MCF 10A (cell line): ENCODE results near the gene TNFRSF4. TPM values are rescaled to one million over a fixed set of nuclear protein-coding genes. Genes with fewer than 3 reads are reported as not detected.
A peak's percentile ranks its signal among the peaks of the same experiment; 100 is the strongest.

ENCODE experiments used
- BruUV-seq: library from RNA; stranded (reverse); fragments of 400-500 nt; replicated peaks from 2 replicates; lab custom pipeline; 2021; lab: Mats Ljungman, UMichigan
- CTCF ChIA-PET: fragments of 300-600 bp; sonication (Branson Sonifier 250); formaldehyde crosslinking; extraction: SDS; loops from one replicate; lab custom pipeline; 2021; ENCODE audit warnings: antibody characterized with exemption, inconsistent platforms; lab: Yijun Ruan, JAX
- POLR2A ChIA-PET: fragments of 300-600, 350-650 bp; sonication (Branson Sonifier 250); formaldehyde crosslinking; extraction: SDS; loops from one replicate; lab custom pipeline; 2020; ENCODE audit warnings: antibody characterized with exemption, inconsistent platforms; lab: Yijun Ruan, JAX
- DNase-seq: peaks from one replicate; pipeline ENCODE4 v3.0.0-alpha.2; 2018; ENCODE audit not compliant: unreplicated experiment
- H3K27ac Mint-ChIP-seq: one replicate; pipeline ENCODE4 v1.8.0; 2022; ENCODE audit warnings: mild to moderate bottlenecking, low read depth, mixed read lengths; ENCODE audit not compliant: unreplicated experiment
- H3K27me3 Mint-ChIP-seq: one replicate; pipeline ENCODE4 v1.8.0; 2022; ENCODE audit warnings: mixed read lengths; ENCODE audit not compliant: insufficient read depth, unreplicated experiment
- H3K36me3 Mint-ChIP-seq: one replicate; pipeline ENCODE4 v1.8.0; 2022; ENCODE audit warnings: mild to moderate bottlenecking, moderate library complexity, mixed read lengths; ENCODE audit not compliant: insufficient read depth, unreplicated experiment
- H3K4me1 Mint-ChIP-seq: one replicate; pipeline ENCODE4 v1.8.0; 2022; ENCODE audit warnings: mixed read lengths; ENCODE audit not compliant: insufficient read depth, unreplicated experiment
- H3K4me3 Mint-ChIP-seq: one replicate; pipeline ENCODE4 v1.8.0; 2022; ENCODE audit warnings: mild to moderate bottlenecking, moderate library complexity, mixed read lengths; ENCODE audit not compliant: unreplicated experiment
- H3K9me3 Mint-ChIP-seq: one replicate; pipeline ENCODE4 v1.8.0; 2022; ENCODE audit warnings: mixed read lengths; ENCODE audit not compliant: unreplicated experiment
- intact Hi-C: fragments of 100-400 bp; cut with micrococcal nuclease; formaldehyde crosslinking; loops from 2 replicates; pipeline ENCODE4 v1.14.1; 2022
- total RNA-seq: library from RNA; stranded (reverse); gene quantifications from 2 replicates; pipeline ENCODE4 v1.2.3, GENCODE V29; 2022
- TF ChIP-seq, protein P1 (sequence below): fragments of 200-600 bp; IDR thresholded peaks from one replicate; pipeline ENCODE4 v1.8.0; 2022; ENCODE audit warnings: antibody characterized with exemption, mild to moderate bottlenecking; ENCODE audit not compliant: unreplicated experiment

Gene TNFRSF4
- total RNA-seq, 1 experiment from 2014 or later = not detected

- Mint-ChIP-seq H3K9me3 (no peaks in the 10 kb centered on the region), H3K27ac (peak overlapping the region; percentile 85), H3K4me3 (peak overlapping the region; percentile 88), H3K4me1 (peaks cover 8% of the 10 kb centered on the region), H3K27me3 (no peaks in the 10 kb centered on the region), H3K36me3 (peaks cover 14% of the 10 kb centered on the region)
- TF ChIP-seq, protein P1, sequence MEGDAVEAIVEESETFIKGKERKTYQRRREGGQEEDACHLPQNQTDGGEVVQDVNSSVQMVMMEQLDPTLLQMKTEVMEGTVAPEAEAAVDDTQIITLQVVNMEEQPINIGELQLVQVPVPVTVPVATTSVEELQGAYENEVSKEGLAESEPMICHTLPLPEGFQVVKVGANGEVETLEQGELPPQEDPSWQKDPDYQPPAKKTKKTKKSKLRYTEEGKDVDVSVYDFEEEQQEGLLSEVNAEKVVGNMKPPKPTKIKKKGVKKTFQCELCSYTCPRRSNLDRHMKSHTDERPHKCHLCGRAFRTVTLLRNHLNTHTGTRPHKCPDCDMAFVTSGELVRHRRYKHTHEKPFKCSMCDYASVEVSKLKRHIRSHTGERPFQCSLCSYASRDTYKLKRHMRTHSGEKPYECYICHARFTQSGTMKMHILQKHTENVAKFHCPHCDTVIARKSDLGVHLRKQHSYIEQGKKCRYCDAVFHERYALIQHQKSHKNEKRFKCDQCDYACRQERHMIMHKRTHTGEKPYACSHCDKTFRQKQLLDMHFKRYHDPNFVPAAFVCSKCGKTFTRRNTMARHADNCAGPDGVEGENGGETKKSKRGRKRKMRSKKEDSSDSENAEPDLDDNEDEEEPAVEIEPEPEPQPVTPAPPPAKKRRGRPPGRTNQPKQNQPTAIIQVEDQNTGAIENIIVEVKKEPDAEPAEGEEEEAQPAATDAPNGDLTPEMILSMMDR = peak; percentile 30
- CTCF ChIA-PET = interaction anchor here (0.6 to 1.5 kb wide), 9 partner anchors 11 to 457 kb away, joined by 3 to 8 read pairs (median 3); no protein-coding TSS in a partner anchor
- intact Hi-C loops = loop anchor here (2.0 to 5.0 kb wide), 2 partner anchors 61 to 108 kb away; no protein-coding TSS in a partner anchor
- BruUV-seq = TSS peak; percentile 76
- DNase-seq = peak; percentile 64
- POLR2A ChIA-PET = interaction anchor here (0.6 to 2.0 kb wide), 20 partner anchors 9 to 230 kb away, joined by 3 to 9 read pairs (median 4); partner anchors contain the start of genes C1orf159, CCNL2 and ISG15
Measured at GRCh38 chr1:1230656-1231399, 16.9 kb upstream of the TNFRSF4 start.

DNA sequence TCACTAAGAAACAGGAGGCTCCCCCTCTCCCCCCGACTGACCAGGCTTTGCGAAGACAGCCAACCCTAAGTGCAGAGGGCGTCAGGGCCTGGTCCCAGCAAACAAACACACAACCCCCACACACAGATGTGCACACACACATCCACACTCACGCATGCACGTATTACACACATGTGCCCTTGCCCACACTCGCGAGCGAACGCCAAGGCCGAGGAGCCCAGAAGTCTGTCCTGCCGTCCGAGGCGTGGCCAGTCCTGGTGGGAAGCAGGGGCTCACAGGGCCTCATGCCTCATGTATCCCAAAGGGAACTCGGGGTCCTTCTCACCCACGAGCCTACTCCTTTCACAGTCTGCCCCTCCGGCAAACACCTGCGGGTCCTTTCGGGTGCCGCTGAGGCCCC lies 15.8 kb upstream of the TNFRSF4 start:
- ChIA-PET POLR2A (interaction anchor here (0.7 kb wide), 1 partner anchor 170 kb away, joined by 4 read pairs; the partner anchor contains the start of gene CCNL2), CTCF (interaction anchor here (0.8 to 1.0 kb wide), 3 partner anchors 10 to 107 kb away, joined by 3 to 4 read pairs (median 3); no protein-coding TSS in a partner anchor)
- BruUV-seq = no TSS peak
- TF ChIP-seq, protein P1 = no peak
- peak overlapping the region; percentile 49 for H3K4me3 Mint-ChIP-seq
- no peak for DNase-seq
- H3K4me1 Mint-ChIP-seq = peaks cover 8% of the 10 kb centered on the region
- H3K9me3 Mint-ChIP-seq = no peaks in the 10 kb centered on the region
- intact Hi-C loops = loop anchor here (2.0 to 5.0 kb wide), 2 partner anchors 63 to 107 kb away; no protein-coding TSS in a partner anchor
- peaks cover 25% of the 10 kb centered on the region for H3K36me3 Mint-ChIP-seq
- H3K27me3 Mint-ChIP-seq = no peaks in the 10 kb centered on the region
- H3K27ac Mint-ChIP-seq = peak overlapping the region; percentile 85

DNA sequence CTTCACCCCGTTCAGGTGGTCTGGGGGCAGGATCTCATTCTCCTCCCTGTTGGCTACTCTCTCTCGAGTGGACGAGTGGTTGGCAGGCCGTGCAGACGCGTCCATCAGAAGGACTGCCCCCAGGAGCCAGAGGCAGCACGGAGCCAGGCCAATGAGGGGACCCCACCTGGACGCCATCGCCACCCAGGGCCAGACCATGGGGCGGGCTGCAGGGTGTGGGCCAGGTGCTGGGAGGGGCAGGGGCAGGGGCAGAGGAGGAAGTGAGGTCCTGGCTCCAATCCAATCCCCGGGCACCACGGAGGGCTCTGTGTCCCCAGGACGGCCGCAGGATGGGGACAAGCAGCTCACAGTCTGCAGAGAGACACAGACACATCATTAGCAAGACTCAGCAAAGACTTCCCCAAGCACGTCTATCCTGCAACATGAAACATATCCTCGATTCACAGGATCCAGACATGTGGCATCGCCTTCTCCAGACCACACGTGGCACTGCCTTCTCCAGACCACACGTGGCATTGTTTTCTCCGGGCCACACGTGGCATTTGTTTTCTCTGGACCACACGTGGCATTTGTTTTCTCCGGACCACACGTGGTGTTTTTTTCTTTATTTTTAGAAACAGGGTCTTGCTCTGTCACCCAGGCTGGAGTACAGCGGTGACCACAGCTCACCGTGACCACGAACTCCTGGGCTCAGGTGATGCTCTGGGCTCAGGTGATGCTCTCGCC lies 14.8 kb upstream of the TNFRSF4 start:
- ChIA-PET POLR2A (interaction anchor here (0.6 kb wide), 1 partner anchor 104 kb away, joined by 3 read pairs; no protein-coding TSS in a partner anchor), CTCF (interaction anchor here (0.8 to 1.0 kb wide), 3 partner anchors 62 to 106 kb away, joined by 3 to 4 read pairs (median 4); no protein-coding TSS in a partner anchor)
- intact Hi-C loops = no loop called here
- Mint-ChIP-seq H3K4me1 (peaks cover 8% of the 10 kb centered on the region), H3K36me3 (peaks cover 29% of the 10 kb centered on the region), H3K27ac (no peak overlapping the region), H3K27me3 (no peaks in the 10 kb centered on the region), H3K9me3 (no peaks in the 10 kb centered on the region), H3K4me3 (no peak overlapping the region)
- no TSS peak for BruUV-seq
- TF ChIP-seq, protein P1 = no peak
- no peak for DNase-seq
